Liver (tissue), 3 donors: ENCODE measurements around the gene SERPINA3.

Source experiments
- FOXA1 ChIP-seq: IDR thresholded peaks from 2 replicates; pipeline ENCODE4 v1.6.1; 2016; ENCODE audit warnings: antibody characterized with exemption
- GABPA ChIP-seq, 2 donors: IDR thresholded peaks in 1 of 2; conservative IDR thresholded peaks in 1 of 2; 2 replicates each; pipeline ENCODE4 v1.6.1; 2016; ENCODE audit warnings: antibody characterized with exemption in 2 of 2, mild to moderate bottlenecking in 1 of 2, moderate library complexity in 1 of 2
- HNF4G ChIP-seq: IDR thresholded peaks from 2 replicates; pipeline ENCODE4 v1.6.1; 2016; ENCODE audit warnings: antibody characterized with exemption
- RAD21 ChIP-seq, 2 donors: IDR thresholded peaks; 2 replicates each; pipeline ENCODE4 v1.6.1; 2016; ENCODE audit warnings: antibody characterized with exemption in 2 of 2, mild to moderate bottlenecking in 2 of 2
- RXRA ChIP-seq, 2 donors: IDR thresholded peaks; 2 replicates each; pipeline ENCODE4 v1.6.1; 2017 to 2018; ENCODE audit warnings: antibody characterized with exemption in 2 of 2, mild to moderate bottlenecking in 1 of 2
- SP1 ChIP-seq: IDR thresholded peaks from 2 replicates; pipeline ENCODE4 v1.6.1; 2018; ENCODE audit warnings: antibody characterized with exemption, mild to moderate bottlenecking
- TAF1 ChIP-seq: conservative IDR thresholded peaks from 2 replicates; pipeline ENCODE4 v1.6.1; 2016; ENCODE audit warnings: antibody characterized with exemption, mild to moderate bottlenecking
- YY1 ChIP-seq: IDR thresholded peaks from 2 replicates; pipeline ENCODE4 v1.6.1; 2016; ENCODE audit warnings: antibody characterized with exemption, mild to moderate bottlenecking
- TF ChIP-seq, protein P1 (sequence below): fragments of 150-350 bp; IDR thresholded peaks from 2 replicates; pipeline ENCODE4 v1.5.1; 2017; ENCODE audit warnings: improper control_type of control experiment, low read depth, low read length; ENCODE audit not compliant: missing input control
- TF ChIP-seq, protein P2 (sequence below): IDR thresholded peaks from 2 replicates; pipeline ENCODE4 v1.6.1; 2016; ENCODE audit warnings: antibody characterized with exemption
- TF ChIP-seq, protein P3 (sequence below): IDR thresholded peaks from 2 replicates; pipeline ENCODE4 v1.6.1; 2016; ENCODE audit warnings: antibody characterized with exemption, mild to moderate bottlenecking
- TF ChIP-seq, protein P4 (sequence below): IDR thresholded peaks from 2 replicates; pipeline ENCODE4 v1.6.1; 2016; ENCODE audit warnings: antibody characterized with exemption
- donor health status: healthy.
- donor health status: healthy.

DNA sequence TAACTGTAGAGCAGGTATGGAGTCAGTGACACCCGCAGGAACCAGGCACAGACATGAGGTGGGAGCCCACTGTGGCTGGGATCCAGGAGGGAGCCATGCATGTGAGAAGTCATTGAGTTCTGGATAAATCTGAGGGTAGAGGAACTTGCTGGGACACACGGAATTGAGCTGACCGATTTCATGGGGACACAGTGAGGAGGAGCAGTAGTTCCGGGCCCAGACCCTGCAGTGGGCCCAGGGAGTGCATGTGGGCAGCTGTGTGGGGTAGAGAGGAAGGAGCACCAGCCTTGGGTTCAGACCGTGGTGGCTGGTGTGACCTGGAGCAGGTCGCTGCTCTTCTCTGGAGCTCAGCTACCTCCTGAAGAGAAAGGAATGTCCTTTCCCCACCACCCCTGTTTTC lies 8.4 kb downstream of the SERPINA3 start:
- TF ChIP-seq SP1 (no peak), FOXA1 (no peak), YY1 (no peak), HNF4G (no peak), TAF1 (no peak), GABPA (IDR thresholded peaks at IDR 0.05 in 1 of 2, conservative IDR thresholded peaks at IDR 0.05 in 1 of 2) (no peak), RAD21 (IDR thresholded peaks at IDR 0.05) (no peak), RXRA (IDR thresholded peaks at IDR 0.05) (peak in 1 of 2 donors; percentile 34)
- TF ChIP-seq, protein P1, sequence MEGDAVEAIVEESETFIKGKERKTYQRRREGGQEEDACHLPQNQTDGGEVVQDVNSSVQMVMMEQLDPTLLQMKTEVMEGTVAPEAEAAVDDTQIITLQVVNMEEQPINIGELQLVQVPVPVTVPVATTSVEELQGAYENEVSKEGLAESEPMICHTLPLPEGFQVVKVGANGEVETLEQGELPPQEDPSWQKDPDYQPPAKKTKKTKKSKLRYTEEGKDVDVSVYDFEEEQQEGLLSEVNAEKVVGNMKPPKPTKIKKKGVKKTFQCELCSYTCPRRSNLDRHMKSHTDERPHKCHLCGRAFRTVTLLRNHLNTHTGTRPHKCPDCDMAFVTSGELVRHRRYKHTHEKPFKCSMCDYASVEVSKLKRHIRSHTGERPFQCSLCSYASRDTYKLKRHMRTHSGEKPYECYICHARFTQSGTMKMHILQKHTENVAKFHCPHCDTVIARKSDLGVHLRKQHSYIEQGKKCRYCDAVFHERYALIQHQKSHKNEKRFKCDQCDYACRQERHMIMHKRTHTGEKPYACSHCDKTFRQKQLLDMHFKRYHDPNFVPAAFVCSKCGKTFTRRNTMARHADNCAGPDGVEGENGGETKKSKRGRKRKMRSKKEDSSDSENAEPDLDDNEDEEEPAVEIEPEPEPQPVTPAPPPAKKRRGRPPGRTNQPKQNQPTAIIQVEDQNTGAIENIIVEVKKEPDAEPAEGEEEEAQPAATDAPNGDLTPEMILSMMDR, result no peak
- TF ChIP-seq, protein P2, sequence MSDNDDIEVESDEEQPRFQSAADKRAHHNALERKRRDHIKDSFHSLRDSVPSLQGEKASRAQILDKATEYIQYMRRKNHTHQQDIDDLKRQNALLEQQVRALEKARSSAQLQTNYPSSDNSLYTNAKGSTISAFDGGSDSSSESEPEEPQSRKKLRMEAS, result no peak
- TF ChIP-seq, protein P3, sequence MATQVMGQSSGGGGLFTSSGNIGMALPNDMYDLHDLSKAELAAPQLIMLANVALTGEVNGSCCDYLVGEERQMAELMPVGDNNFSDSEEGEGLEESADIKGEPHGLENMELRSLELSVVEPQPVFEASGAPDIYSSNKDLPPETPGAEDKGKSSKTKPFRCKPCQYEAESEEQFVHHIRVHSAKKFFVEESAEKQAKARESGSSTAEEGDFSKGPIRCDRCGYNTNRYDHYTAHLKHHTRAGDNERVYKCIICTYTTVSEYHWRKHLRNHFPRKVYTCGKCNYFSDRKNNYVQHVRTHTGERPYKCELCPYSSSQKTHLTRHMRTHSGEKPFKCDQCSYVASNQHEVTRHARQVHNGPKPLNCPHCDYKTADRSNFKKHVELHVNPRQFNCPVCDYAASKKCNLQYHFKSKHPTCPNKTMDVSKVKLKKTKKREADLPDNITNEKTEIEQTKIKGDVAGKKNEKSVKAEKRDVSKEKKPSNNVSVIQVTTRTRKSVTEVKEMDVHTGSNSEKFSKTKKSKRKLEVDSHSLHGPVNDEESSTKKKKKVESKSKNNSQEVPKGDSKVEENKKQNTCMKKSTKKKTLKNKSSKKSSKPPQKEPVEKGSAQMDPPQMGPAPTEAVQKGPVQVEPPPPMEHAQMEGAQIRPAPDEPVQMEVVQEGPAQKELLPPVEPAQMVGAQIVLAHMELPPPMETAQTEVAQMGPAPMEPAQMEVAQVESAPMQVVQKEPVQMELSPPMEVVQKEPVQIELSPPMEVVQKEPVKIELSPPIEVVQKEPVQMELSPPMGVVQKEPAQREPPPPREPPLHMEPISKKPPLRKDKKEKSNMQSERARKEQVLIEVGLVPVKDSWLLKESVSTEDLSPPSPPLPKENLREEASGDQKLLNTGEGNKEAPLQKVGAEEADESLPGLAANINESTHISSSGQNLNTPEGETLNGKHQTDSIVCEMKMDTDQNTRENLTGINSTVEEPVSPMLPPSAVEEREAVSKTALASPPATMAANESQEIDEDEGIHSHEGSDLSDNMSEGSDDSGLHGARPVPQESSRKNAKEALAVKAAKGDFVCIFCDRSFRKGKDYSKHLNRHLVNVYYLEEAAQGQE, result no peak
- TF ChIP-seq, protein P4, sequence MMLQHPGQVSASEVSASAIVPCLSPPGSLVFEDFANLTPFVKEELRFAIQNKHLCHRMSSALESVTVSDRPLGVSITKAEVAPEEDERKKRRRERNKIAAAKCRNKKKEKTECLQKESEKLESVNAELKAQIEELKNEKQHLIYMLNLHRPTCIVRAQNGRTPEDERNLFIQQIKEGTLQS, result no peak
